T follicular helper cell (primary cell): ENCODE measurements around the gene TXNDC11.
"Not testable (repeated sequence)": the region's sequence is repeated elsewhere in the genome, so short reads cannot be mapped to it uniquely, and the experiment has no call there.

Source experiments
- DNase-seq: peaks from one replicate; pipeline ENCODE4 v3.0.0-alpha.2; 2020; ENCODE audit warnings: low read depth
- total RNA-seq, 2 experiments: gene quantifications; one replicate each; lab custom pipeline; 2026; lab: John Stamatoyannopoulos, UW

The TXNDC11 gene
- 58.0 to 75.0 reads per million in 2 experiments for total RNA-seq

- DNase-seq: peak; percentile 99
Observed at GRCh38 chr16:11742536-11743307, at the start of gene TXNDC11. Gene TXNDC11, minus strand, starts transcription at chr16:11742857. Its CDS starts 127 bp downstream, at chr16:11742730.

- DNase-seq: no peak
Observed at GRCh38 chr16:11791144-11791828, 48.6 kb upstream of the TXNDC11 start.

GRCh38 chr16:11788914-11789313 lies 46.3 kb upstream of the TXNDC11 start:
- no peak for DNase-seq

GRCh38 chr16:11784980-11785599 lies 42.4 kb upstream of the TXNDC11 start:
- DNase-seq: not testable (repeated sequence)

- not testable (repeated sequence) for DNase-seq
Observed at GRCh38 chr16:11784381-11784780, 41.7 kb upstream of the TXNDC11 start.

GRCh38 chr16:11784038-11784369 lies 41.3 kb upstream of the TXNDC11 start:
- no peak for DNase-seq

GRCh38 chr16:11783319-11784037 lies 40.8 kb upstream of the TXNDC11 start:
- peak; percentile 44 for DNase-seq

GRCh38 chr16:11781773-11782172 lies 39.1 kb upstream of the TXNDC11 start:
- DNase-seq: no peak

GRCh38 chr16:11780991-11781680 lies 38.5 kb upstream of the TXNDC11 start:
- DNase-seq: no peak

GRCh38 chr16:11779074-11779473 lies 36.4 kb upstream of the TXNDC11 start:
- no peak for DNase-seq

- no peak for DNase-seq
Observed at GRCh38 chr16:11774065-11774626, 31.5 kb upstream of the TXNDC11 start.

GRCh38 chr16:11768849-11769248 lies 26.2 kb upstream of the TXNDC11 start:
- DNase-seq: no peak

GRCh38 chr16:11762431-11762830 lies 19.8 kb upstream of the TXNDC11 start:
- DNase-seq: no peak

GRCh38 chr16:11759997-11760396 lies 17.3 kb upstream of the TXNDC11 start:
- no peak for DNase-seq

GRCh38 chr16:11759163-11759834 lies 16.6 kb upstream of the TXNDC11 start:
- DNase-seq: no peak

GRCh38 chr16:11757671-11758545 lies 15.3 kb upstream of the TXNDC11 start:
- DNase-seq: no peak

GRCh38 chr16:11756248-11756647 lies 13.6 kb upstream of the TXNDC11 start:
- DNase-seq: no peak

GRCh38 chr16:11755022-11755760 lies 12.5 kb upstream of the TXNDC11 start:
- no peak for DNase-seq

- no peak for DNase-seq
Observed at GRCh38 chr16:11752856-11753255, 10.2 kb upstream of the TXNDC11 start.
